Measurements from ENCODE around the gene HOXA3.

The HOXA3 gene

DNA sequence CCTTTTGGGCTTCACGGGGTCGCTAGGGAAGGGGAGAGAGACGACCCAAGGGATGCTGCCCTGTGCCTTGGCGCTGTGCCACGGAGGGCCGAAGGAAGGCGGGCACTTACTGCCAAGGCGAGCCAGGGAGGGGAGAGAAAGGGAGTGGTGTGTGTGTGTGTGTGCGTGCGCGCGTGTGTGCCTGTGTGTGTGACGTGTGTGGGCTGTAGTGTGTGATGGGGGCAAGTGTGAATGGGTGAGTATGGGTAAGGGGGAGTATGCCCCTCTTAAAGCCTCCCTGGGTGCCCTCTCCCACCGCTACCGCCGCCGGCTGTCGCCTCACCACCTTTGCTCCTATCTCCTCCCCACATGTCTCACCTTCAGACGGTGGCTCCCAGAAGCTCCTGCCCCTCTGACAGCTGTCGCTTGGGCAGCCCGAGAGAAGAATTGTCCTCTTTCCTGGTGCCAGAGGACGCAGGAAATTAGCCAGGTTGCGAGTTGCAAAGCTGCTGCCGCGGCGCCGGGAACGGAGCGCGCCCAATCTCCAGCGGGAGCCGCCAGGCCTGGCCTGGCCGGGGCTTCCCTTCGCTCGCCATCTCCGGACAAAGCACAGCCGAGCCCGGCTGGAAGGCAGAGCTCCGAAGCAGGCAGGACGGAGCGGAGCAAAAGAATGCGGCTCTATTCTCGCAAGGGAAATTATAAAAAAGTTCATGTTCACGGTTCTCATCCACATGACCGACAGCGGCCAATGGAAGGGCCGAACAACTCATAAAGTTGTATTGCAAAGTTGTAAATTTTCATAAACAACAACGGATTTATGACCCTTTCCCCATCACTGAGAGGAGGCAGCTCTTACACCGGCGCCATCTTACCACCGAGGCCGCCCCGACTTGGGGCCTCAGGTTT, at the start of gene HOXA3:
HOXA3 (minus strand) TSS at position 653 of the 885 bp plus-strand sequence. CDS start 41,943 bp downstream, outside the sequence.
- DNase-seq (ENCODE audit: low read depth in 1 of 2, low spot score in 1 of 2): no peak

DNA sequence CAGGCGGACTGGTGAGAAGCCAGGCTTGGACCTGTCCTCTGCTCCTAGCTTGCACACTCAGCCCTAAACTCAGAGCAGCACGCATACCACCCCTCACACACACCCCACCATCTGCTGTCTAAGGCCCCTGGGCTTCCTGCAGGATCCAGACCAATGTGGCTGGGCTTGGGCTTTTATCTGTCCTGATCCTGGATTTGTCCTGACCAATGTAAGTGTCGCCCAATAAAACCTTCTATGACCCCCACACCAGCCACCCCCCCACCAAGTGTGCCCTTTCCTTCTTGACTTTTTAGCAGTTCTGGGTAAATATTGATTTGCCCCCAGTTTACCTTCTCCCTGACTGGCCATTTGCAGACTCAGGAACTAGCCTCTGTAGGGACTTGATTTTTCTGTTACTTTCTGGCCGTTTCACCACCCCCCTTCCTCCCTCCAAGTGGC, 49.2 kb upstream of the HOXA3 start:
- DNase-seq (ENCODE audit: low read depth in 1 of 2, low spot score in 1 of 2): no peak

GRCh38 chr7:27200761-27201579, 48.6 kb upstream of the HOXA3 start:
- no peak for DNase-seq (ENCODE audit: low read depth in 1 of 2, low spot score in 1 of 2)

GRCh38 chr7:27199849-27200760, 47.7 kb upstream of the HOXA3 start, which contains the start of gene HOXA13:
Gene HOXA13, minus strand, starts transcription at chr7:27200091. Its CDS starts 14 bp downstream, at chr7:27200077.
- DNase-seq (ENCODE audit: low read depth in 1 of 2, low spot score in 1 of 2): no peak

- no peak for DNase-seq (ENCODE audit: low read depth in 1 of 2, low spot score in 1 of 2)
Measured at GRCh38 chr7:27198871-27199801, 46.8 kb upstream of the HOXA3 start.

DNA sequence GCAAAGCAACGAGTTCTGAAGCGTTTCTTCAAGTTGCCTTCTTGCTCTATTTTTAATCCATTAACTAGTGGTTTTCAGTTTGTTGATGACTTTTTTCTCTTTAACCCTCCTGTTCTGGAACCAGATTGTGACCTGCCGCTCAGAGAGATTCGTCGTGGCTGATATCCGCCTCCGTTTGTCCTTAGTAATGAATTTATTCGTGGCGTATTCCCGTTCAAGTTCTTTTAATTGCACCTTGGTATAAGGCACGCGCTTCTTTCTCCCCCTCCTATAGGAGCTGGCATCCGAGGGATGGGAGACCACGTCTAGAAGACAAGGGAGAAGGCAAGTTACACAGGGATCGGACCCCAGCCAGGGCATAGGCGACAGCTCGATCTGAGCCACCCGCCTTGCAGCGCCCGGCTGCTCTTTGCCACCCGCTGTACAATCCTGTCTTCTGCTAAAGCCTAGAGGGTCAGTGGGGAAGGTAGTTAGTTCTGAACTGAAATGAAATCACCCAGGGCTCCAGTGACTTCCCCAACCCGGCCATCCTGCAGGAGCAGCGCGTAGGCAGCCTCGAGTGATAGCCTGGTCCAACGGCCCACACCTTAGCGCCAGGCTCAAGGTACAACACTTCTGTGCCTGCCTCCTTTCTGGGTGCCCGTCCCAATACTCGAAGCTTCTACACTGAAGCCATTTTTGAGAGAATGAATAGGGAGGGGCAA, 45.9 kb upstream of the HOXA3 start:
- no peak for DNase-seq (ENCODE audit: low read depth in 1 of 2, low spot score in 1 of 2)

DNA sequence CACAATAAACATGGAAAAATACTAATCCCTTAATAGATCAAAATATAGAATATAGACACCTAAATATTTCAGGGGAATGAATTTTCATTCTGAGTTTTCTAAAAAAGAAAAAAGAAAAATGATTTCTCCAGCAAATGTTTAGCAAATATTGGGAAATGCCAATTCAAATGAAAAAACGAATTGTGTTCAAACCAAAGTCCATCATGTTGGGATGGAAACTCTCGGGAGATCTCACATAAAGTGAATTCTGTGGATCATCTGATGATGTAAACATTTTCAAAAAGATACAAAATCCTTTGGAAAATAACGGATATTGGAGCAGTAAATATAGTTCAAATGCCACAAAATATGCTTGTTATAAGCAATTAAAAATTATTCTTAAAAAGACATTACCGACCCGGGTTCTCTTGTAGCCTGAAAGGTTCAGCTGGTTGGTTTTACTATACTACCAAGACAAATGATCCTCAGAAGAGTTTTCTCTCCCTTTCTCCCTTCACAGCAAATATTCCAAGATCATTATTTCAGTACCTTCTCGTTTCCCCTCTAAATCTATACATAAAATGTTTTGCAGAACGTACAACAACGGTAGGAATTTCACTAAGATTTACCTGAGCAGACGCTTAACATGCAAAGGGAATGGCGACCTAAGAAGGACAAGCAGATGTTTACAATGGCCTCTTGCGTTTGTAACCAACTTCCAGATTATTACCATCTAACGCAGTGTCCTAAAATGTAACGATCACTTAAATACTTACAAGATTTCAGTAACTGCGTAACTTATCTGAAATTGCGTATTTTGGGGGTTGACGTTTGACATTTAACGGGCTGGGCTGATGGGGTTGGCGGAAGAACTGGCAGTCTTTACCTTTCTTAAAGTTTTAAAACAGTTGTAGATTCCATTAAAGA, 45.0 kb upstream of the HOXA3 start:
- no peak for DNase-seq (ENCODE audit: low read depth in 1 of 2, low spot score in 1 of 2)

DNA sequence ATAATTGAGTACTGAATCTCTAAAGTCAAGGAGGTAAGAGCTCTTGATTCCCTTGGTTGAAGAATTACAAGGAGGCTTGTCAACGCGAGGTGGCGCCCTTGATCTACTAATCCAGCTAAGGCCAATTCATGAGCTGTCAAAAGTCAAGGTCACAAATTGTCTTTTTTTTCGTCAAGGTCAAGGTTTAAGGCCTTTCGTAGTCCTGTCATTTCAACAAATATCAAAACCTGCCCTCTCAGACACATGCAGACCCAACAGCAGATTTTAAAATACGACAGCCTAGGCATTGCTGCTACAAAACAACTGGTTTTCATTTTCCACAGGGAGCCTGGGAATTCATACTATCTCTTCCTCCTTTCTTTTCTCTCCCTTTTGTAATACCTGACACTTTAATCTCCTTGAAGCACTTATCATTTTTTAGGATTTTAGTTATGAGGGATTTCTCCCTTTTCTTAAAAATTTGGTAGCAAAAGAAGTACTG, 43.9 kb upstream of the HOXA3 start:
- peak; percentile 60 to 79 for DNase-seq (ENCODE audit: low read depth in 1 of 2, low spot score in 1 of 2)

GRCh38 chr7:27194686-27195379, 42.5 kb upstream of the HOXA3 start:
- no peak for DNase-seq (ENCODE audit: low read depth in 1 of 2, low spot score in 1 of 2)

GRCh38 chr7:27194002-27194352, 41.6 kb upstream of the HOXA3 start:
- no peak for DNase-seq (ENCODE audit: low read depth in 1 of 2, low spot score in 1 of 2)

DNA sequence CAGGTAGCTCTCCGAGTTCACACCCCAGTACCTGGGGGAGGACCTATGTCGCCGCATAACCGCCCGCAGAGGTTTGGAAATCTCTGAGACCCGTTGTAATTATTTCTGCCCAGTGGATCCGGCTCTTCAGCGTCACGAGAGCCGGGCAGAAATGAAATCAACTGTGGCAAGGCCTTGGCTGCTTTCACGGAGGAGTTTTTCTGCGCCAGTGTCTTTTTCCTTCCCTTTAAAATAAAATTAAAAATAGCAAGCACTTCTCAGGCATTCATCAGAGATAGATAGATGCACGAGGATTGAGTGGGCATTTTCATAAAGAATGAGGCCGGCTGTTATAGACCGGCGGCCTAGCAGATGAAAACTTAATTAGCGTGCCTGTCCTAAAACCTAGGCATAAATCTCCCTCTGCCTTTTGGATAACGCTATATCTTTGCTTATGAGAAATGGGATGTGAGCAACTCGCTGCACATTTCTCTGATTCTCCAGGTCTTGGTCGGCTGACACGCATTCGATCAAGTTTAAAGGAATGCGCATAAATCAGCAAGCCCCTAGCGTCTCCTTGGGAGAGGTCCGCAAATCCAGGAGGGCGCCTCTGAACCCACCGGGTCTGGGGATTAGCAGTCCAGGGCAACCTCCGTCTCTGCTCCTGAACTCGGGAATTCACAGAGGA, 41.1 kb upstream of the HOXA3 start:
- DNase-seq (ENCODE audit: low read depth in 1 of 2, low spot score in 1 of 2): no peak

- no peak for DNase-seq (ENCODE audit: low read depth in 1 of 2, low spot score in 1 of 2)
Measured at GRCh38 chr7:27192546-27193334, 40.4 kb upstream of the HOXA3 start.

DNA sequence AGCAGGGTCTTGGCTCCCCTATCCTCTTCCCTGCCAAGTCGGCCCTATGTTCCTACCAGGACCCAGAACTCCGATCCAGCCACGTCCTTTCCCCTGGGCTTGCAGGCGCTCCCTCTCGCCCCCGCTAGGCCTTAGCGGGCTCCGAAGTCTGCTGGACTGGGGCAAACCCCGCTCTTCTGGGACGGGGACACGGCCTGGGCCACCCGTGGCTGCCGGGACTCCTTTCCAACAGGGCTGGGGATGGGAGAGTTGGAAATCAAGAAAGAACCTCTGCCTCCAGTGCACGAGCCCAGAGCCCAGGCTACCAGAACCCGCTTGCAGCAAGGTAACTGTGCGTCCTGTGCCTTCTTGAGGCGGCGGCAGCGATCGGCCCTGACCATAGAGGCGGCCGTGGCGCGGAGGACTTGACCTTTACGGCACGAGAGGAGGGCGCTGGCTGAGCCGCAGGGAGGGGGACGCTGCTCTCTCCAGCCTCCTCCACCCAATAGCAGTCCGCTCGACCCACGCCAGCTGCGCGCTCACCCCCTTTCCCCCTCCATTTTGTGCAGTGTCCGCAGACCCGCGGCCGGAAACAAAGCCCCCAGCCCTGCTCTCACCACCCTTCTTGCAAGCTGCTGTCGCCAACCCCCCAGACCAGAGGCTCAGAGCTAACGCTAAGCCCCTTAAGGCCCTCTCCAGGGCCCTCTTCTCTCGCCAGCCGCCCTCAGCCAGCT, 39.6 kb upstream of the HOXA3 start:
- DNase-seq (ENCODE audit: low read depth in 1 of 2, low spot score in 1 of 2): no peak

- no peak for DNase-seq (ENCODE audit: low read depth in 1 of 2, low spot score in 1 of 2)
Measured at GRCh38 chr7:27191161-27191731, 38.9 kb upstream of the HOXA3 start.
